ENCODE results near the gene CPNE9.
A peak's percentile ranks its signal among the peaks of the same experiment; 100 is the strongest.

The CPNE9 gene

DNA sequence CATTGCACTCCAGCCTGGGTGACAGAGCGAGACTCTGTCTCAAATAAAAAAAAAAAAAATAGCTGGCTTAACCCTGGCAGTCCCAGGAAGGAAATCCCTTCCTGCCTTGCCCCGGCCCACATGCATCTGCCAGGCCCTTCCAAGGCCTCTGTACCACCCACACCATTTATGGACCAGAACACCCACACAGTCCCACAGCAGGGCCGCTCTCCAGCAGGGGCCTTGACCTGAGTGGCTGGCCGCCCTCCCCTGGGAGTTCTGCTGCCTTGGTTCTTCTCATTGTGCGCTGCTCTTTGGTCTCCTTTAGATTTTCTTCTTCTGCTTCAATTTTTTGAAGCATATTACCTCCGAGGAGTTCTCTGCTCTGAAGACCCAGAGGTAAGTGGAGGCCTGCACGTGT, 16.1 kb upstream of the CPNE9 start:
- DNase-seq (ENCODE audit: low spot score): no peak

DNA sequence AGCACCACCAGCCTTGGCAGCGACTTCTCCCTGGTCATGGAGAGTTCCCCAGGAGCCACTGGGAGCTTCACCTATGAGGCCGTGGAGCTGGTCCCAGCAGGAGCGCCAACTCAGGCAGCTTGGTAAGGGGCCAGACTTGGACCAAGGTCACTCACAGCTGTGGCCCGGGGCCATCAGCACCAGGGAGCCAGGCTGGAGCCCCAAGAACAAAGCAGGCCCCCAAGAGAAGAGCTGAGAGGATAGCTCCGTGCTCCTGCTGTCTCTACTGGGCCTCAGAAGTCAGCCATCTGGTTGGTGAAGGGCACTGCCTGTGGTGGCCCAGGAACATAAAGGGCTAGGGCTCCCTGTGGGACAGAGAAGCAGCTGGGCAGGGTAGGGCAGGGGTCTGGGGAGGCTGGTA, 14.7 kb upstream of the CPNE9 start:
- no peak for DNase-seq (ENCODE audit: low spot score)

DNA sequence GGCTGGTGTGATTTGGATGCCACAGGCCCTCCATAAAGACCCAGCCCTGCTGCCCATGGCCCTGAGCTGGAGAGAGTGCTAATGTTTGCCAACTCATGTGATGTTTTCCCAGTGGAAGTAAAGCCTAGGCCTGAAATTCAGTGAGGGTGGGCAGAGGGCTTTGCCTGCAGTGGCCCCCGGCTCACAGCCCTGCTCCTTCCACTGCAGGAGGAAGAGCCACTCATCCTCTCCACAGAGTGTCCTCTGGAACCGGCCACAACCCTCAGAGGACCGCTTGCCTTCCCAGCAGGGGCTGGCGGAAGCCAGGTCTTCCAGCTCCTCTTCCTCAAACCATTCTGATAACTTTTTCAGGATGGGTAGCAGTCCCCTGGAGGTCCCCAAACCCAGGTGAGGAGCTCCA, 13.9 kb upstream of the CPNE9 start:
- DNase-seq (ENCODE audit: low spot score): no peak

DNA sequence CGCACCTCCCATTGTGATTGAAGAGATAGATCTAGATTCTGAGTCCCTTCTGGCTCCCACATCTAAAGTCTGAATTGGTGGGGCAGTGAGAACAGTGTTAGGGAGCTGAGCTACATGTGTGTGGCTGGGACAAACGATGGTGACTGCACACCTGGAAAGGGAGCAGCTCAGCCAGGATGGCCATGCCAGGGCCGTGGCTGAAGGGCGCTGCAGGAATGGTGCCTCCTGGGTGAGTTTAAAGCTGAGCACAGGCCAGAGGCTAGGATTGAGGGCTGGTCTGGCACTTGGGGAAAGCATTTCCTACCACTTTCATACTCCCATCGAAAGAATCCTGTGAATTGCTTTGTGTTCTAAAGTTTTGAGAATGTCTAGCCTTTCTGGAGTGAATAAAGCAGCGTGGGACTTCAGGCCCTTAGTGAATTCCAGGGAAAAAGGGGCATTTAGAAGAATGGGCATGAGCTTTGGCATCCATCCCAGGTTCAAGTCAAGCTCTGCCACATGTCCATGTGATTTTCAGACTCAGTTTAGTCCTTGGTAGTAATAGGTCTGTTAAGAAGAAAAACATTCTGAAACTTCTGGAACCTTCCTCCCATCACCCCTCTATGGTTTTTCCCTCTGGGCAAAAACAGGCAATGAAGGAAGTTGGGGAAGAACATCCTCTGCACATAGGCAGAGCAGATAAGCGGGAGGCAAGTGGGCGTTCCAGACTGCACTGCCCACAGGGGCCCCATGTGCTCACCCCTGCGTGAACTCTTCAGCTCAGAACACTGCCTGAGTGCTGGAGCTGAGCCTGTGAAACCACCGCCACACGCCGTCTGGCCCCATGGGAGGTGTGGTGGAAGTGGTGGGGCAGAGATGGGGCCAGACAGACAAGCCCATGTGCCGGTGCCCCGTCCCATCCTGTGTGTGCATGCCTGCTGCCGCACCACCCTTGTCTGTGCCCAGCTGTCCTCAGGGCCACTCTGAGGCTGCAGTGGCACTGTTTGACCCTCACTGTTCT, 12.9 kb upstream of the CPNE9 start:
- no peak for DNase-seq (ENCODE audit: low spot score)

DNA sequence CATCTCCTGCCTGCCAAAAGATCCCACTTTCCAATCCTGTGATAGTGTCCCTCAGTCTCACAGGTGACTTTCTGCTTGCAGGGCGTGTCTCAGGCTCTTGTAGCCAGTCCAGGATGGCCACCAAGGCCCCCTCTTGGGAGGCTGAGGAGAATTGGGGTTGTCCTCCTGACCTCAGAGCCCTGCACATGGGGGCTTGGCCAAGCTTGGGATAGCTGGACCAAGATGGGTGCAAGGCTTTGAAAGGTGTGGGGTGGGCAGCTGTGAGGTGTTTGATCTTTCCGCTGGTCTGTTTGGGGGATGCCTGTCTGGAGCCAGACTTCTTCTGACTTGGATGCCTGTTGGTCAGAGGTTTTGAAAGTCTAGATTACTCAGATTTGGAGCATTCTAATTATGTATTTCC, 12.0 kb upstream of the CPNE9 start:
- DNase-seq (ENCODE audit: low spot score): no peak

DNA sequence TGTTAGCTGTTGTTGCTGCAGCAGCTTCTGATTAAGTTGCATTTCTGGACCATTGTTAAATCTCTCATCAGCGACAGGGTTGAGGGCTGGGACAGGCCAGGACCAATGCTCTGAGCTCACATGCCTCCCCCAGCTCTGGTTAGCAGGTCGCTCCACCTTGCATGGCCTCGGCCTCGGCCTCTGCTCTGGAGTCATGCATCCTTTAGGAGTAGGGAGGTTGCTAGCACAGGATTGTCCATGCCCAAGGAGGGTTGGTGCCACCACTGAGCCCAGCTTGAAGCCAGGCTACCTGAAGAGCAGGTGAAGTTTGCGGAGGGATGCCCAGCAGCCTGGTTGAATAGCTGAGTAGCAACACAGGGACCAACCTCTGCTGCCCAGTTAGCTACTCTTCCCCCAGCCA, 11.2 kb upstream of the CPNE9 start:
- DNase-seq (ENCODE audit: low spot score): no peak

DNA sequence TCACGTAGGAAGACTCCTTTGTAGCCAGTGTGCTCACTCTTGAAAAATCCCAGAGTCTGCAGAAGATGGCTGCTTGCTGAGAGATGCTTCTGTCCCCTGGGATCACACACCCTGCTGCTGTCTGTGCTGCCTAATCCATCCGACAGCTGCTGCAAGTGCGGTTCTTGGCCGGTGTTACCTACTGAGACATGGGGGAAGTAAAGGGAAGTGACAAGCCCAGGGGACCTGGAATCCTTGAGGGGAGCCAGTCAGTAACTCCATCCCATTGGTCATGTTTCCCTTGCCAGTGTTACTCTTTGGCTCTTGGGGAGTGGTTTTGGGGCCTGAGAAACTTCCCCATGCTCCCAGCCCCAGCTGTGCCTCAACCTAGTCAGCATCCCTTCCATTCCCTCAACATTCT, 8.3 kb upstream of the CPNE9 start:
- no peak for DNase-seq (ENCODE audit: low spot score)

DNA sequence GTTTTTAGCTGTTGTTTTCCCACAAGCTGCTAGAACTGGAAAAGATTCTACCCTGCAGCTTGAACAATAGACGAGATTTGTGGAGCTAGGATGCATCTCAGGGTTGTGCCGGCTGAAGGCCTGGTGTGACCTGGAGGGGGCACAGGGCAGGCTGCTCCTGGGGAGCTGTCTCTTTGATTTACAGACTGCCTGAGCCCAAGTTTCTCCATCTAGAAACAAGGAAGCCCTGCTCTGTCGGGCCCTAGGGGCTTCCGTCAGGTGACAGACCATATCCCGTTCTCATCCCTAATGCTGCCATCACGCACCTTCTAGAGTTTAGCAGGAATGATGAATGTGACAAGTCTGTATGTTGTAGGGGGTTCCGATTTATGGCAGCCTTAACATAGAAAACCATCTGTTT, 7.9 kb upstream of the CPNE9 start:
- no peak for DNase-seq (ENCODE audit: low spot score)

DNA sequence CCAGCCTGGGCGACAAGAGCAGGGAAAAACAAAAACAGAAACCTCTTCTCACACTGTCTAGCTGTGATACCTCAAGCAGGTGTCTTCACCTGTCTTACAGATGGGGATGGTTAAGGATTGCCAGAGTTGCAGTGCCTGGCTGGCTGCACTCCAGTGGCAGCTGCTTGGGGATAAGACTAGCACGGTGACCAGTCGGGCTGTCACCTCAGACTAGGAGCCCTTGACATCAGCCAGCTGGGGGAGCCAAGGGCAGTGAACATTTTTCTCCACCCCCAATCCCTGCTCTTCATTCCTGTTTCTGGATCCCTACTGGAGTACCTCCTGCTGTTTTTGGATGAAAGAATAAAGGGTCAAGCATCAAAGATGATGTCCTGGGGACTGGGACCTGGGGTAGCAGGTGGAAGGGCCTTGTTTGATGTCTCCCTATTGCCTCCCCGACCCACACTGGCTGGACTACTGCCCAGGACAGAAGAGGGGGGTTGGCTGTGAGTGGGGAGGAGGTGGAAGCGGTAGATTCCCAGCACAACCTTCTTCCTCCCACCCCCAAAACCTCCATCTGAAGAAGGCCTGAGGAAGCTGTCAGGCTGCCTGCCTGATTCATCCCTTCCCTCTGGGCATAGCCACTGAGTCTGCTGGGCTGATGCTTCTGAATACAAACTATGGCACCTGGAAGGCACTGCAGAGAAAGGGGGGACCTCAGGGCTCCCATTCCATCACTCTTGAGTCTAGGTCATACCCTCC, 7.0 kb upstream of the CPNE9 start:
- DNase-seq (ENCODE audit: low spot score): no peak

DNA sequence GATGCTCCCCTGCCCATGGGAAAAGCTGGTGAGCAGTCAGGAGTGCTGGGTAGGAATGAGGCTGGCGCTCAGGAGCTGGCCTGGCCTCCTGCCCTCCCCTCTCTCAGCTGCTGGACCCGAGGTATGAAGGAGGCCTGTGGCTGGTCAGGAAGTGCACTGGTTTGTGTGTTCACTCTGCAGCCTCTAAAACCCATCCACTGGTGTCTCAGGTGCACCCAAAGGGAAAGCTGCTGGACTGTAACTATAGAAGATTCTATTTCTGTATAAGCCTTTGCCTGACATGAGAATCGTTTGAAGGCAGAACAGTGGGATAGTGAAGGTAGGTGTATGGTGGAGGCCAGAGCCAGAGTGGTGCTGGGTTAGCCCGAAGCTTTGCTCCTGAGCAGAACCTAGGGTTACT, 5.7 kb upstream of the CPNE9 start:
- no peak for DNase-seq (ENCODE audit: low spot score)

DNA sequence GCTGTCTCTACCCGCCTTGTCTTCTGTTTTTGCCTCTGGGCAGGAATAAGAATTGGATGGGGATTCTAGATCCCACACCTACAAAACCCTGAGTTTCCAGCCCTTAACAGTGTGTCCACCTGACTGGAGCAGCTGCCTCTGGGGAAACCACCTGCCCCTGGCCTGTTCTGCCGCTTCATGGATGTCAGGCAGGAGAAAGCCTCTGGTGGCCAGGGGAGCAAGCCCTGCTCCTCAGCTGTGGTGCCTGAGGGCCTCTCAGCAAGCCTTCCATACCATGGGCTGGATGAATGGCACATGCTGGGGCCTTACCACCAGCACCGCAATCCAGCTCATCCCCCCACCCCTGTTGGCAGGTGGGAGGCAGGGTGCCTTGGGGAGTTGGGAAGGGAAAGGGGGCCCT, 5.3 kb upstream of the CPNE9 start:
- DNase-seq (ENCODE audit: low spot score): no peak

DNA sequence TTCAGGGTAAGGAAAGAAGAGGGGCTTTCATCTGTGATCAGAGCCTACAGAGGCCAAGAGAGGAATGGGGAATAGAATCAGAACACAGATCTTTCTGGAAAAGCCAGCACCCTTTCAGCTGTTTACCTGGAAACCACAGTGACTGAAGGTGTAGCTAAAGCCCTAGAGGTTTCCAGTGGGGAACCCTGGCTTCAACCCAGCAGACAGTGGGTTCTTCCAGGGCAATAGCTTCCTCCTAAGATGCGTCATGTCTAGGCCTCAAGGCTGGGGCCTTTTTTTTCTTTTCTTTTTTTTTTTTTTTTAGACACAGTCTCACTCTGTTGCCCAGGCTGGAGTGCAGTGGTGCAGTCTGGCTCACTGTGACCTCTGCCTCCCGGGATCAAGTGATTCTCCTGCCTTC, 3.1 kb upstream of the CPNE9 start:
- no peak for DNase-seq (ENCODE audit: low spot score)

DNA sequence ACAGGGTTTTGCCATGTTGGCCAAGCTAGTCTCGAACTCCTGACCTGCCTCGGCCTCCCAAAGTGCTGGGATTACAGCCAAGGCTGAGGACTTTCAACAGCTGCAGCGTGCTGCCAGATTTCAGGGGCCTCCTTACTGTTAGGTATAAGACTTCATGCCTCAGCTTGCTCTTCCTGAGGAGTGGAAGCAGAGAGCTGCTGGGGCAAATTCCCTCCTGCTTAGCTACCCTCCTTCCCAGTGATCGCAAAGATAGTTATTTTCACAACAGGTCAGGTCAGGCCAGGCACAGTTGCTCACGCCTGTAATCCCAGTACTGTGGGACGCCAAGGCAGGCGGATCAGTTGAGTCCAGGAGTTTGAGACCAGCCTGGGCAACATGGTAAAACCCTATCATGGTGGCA, 2.6 kb upstream of the CPNE9 start:
- DNase-seq (ENCODE audit: low spot score): no peak

DNA sequence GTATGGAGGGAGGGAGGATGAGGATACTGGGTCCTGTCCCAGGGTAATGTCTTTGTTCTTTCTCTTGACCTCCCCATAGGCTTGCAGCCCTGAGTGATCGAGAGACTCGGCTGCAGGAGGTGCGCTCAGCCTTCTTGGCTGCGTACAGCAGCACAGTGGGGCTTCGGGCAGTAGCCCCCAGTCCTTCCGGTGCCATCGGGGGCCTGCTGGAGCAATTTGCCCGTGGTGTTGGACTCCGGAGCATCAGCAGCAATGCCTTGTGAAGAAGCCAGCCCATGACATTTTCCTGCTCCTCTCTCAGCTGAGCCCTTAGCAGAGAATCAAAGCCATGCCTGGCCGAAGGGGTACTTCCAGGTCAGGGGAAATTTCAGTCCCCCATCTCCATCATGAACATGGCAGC, 1.9 kb upstream of the CPNE9 start:
- no peak for DNase-seq (ENCODE audit: low spot score)

DNA sequence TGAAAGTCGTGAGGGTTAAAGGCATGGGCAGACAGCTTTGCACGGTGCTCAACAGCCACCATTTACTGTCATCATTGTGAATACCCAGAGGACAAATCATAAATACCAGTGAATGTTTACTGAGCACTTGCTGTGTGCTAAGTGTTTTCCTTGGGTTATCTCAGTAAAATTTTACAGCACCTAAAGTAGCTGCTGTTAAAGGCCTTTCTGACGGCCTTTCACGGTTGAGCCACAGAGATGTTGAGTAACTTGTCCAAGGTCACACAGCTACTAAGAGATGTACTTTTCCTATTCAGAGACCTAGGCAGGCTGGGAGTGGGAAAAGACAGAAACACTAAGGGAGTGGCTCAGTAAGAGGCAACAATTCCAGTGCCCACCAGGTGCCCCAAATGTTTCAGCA, 393 bp upstream of the CPNE9 start:
- DNase-seq (ENCODE audit: low spot score): no peak

DNA sequence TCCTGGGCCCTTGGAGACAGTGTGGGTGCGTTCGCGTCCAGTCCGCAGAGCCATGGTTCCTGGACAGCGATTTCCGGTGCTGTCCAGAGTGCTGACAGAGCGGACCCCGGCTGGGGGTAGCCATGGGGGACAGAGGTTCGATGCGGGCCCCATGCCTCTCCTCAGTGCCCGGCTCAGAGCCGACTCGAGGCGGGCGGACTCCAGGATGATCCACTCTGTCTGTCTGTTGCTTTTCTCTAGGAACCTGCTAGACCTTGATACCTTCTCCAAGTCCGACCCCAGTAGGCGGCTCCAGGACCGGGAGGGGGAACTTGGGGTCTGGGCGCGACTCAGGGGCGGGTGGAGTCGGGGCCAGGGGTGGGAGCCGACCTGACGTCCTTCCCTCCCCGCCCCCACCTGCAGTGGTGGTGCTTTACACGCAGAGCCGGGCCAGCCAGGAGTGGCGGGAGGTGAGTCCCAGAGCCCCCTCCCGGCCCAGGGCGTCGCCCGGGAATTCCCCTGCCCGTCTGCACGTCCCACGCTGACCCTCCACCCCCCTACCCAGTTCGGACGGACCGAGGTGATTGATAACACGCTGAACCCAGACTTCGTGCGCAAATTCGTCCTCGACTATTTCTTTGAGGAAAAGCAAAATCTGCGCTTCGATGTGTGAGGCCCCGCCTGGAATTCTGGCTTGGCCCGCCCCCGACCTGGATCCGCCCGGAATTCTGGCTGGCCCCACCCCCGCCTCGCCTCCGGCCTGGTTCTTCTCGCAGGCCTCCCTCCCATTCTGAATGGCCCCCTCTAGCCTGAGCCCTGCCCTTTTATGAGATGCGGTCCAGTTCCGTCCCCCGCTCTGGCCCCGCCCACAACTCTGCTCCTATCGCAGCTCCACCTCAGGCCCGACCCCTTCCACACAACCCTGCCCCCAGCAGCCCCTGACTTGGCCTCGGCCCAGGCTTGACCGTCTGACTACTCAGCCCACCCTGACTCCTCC, 1.0 kb downstream of the CPNE9 start:
- no peak for DNase-seq (ENCODE audit: low spot score)

DNA sequence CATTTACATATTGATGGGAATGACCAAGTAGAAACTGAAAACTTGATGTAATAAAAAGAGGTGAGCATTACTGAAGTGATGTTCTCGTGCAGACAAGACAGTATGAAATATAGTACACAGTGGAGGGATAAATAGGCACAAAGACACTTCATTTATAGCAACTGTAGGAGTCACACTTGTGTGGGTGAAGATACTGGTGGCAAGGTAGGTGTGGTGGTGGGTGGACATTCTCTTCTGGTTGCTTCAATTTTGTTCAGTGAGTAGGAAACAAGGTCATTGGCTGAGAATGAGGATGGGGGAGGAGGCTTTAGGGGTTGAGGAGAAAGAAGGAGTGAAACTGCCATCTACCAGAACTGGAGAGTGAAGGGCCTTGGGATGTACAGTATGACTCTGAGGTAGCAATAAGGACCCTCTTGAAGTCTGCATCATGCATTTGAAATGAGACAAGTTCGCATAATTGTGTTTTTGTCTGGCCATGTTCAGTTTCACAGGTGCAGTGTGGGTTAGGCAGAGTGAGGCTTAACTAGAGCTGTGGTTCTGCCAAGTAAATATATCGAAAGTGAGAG, 6.6 kb downstream of the CPNE9 start:
- no peak for DNase-seq (ENCODE audit: low spot score)

DNA sequence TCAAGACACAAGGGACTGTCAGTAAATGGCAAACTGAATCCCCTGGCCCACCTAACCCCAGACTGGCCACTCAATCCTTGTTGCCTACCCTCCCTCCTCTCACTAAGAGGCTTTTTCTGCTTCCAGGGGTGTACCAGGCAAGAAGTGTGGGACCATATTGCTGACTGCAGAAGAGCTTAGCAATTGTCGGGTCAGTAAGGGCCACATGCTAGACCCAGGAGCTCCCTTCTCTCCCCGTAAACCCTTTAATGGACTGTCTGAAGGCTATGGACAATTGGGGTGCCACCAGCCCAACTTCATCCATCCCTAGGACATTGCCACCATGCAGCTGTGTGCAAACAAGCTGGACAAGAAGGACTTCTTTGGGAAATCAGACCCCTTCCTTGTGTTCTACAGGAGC, 8.8 kb downstream of the CPNE9 start:
- no peak for DNase-seq (ENCODE audit: low spot score)

DNA sequence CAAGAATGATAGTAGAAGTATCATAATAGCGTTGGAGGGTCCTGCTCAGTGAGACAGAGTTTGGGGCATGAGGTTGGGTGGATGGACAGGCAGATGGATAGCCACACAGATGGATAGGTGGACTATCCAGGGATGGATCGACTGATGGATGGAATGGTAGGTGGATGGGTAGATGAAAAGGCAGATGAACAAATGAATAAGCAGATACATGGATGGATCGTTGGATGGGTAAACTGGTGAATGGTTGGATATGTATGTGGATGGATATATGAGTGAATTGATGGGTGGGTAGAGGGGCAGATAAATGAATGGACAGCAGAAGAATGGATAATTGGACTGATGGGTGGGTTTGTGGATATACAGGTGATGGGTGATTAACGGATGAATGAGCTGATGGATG, 9.5 kb downstream of the CPNE9 start:
- DNase-seq (ENCODE audit: low spot score): no peak

DNA sequence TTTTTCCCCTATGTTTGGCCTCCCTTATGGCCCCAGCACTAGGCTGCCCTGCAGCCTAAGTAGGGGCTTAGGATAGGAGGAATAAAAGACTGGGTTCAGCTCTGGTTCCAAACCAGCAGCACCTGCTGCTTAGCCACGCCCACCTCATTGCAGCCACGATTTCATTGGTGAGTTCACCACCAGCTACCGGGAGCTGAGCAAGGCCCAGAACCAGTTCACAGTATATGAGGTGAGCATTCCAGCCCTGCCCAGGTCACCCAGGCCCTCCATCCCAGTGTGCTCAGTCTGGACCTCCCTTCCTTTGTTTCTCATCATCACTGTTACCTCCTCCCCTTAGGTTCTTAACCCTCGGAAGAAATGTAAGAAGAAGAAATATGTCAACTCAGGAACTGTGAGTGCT, 11.5 kb downstream of the CPNE9 start:
- no peak for DNase-seq (ENCODE audit: low spot score)

DNA sequence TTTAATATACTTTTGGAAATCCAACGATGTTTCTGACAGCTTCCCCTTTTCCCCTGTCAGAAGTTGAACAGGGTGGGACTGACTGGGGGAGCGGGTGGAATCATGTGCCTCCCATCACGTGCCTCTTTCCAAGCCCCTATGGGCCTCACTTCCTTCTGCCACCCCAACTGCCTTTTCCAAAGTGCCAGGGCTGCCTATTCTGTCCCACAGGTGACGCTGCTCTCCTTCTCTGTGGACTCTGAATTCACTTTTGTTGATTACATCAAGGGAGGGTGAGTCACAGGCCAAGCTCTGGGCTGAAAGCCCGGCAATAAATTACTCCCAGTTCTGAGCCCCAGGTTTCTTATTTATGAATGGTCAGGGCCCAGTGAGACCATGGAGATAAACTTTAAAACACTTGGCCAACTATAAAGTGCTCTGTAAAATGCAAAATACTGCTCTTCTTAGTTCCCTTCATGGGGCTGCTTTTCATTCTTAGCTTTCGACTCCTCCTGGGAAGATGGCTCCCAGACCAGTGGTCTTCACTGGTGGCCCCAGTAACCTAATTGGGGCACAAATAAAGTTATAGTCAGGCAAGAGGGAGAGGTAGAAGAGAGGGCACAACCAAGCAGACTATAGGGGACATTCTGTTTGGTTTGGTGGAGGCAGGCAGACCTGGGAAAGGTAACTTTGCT, 12.3 kb downstream of the CPNE9 start:
- DNase-seq (ENCODE audit: low spot score): peak; percentile 38

Measured in CD4-positive, alpha-beta T cell treated with Interleukin-2 at 100 ng/mL for 4 hours (primary cell).